HG03558 (cell line): ENCODE results near the gene DGKK.

Source experiments
- ATAC-seq: cut with Tn5 transposase; IDR thresholded peaks from one replicate; pipeline ENCODE4 v1.9.1; 2021; ENCODE audit warnings: moderate number of reproducible peaks; ENCODE audit not compliant: unreplicated experiment; ENCODE audit errors: extremely low read depth

DGKK gene, protein sequence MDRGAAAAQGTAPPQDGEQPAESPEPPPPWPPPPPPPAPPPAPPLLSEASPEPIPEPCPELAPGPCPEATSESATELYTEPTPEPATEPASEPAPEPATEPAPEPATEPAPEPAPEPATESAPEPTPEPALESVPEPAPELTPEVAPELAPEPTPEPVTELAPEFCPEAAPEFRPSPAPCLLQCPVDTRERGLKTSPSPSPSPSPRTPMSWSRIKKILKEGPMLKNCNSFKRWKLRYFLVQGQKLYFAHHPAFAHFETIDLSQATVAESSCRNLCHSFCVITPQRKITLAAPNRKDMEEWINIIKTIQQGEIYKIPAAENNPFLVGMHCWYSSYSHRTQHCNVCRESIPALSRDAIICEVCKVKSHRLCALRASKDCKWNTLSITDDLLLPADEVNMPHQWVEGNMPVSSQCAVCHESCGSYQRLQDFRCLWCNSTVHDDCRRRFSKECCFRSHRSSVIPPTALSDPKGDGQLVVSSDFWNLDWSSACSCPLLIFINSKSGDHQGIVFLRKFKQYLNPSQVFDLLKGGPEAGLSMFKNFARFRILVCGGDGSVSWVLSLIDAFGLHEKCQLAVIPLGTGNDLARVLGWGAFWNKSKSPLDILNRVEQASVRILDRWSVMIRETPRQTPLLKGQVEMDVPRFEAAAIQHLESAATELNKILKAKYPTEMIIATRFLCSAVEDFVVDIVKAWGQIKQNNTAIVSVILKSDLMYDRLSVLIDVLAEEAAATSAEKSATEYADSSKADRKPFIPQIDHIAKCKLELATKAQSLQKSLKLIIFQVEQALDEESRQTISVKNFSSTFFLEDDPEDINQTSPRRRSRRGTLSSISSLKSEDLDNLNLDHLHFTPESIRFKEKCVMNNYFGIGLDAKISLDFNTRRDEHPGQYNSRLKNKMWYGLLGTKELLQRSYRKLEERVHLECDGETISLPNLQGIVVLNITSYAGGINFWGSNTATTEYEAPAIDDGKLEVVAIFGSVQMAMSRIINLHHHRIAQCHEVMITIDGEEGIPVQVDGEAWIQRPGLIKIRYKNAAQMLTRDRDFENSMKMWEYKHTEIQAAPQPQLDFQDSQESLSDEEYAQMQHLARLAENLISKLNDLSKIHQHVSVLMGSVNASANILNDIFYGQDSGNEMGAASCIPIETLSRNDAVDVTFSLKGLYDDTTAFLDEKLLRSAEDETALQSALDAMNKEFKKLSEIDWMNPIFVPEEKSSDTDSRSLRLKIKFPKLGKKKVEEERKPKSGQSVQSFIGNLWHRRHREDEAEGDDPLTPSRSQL

DNA sequence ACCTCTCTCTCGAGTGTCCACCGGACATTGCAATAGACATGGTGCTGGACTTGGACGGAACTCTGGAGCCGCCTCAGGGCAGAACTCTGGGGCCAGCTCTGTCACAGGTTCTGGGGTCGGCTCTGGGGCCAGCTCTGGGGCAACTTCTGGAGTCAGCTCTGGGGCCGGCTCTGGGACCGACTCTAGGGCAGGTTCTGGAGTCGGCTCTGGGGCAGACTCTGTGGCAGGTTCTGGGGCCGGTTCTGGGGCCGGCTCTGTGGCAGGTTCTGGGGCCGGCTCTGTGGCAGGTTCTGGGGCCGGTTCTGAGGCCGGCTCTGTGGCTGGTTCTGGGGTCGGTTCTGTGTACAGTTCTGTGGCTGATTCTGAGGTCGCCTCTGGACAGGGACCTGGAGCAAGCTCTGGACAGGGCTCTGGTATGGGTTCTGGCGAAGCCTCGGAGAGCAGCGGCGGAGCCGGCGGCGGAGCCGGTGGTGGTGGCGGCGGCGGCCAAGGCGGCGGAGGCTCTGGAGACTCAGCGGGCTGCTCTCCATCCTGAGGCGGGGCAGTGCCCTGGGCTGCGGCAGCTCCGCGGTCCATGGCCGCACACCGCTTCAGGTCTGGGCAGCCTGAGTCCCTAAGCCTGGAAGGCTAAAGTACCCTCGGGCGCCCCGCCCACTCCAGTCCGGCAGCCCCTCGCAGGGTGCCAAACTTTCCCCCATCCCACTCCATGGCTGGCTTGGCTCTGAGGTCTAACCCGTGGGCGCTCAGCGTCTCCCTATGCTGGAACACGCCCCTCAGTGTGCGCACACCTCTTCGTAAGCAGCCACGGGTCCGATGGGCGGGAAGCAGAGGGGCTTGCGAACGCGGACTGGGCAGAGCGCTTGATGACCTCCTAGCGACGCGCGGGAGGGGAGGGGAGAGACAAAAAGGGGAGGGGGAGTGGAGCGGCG lies at the start of gene DGKK:
Gene DGKK (minus strand): TSS at position 723 of the 929 bp plus-strand sequence. CDS start 147 bp downstream, at position 576.
- ATAC-seq: no peak

DNA sequence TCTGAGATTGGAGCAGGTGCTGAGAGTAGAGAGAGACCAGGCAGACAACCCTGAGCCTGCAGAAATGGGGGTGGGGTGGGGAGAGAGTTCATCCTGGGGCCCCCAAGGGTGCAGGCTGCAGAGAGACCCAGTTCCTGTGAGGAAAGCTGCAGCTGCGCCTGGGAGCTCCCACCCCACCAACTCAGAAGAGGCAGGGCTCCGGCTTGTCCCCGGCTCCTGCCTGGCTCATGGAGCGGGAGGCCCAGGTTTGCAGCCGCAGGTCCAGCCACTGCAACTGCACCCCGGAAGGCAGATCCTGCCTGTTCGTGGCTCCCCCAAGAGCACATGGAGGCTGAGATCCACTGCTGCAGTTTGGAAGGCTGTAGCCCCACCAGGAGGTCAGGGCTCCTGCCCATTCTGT lies 44.2 kb upstream of the DGKK start:
- ATAC-seq: no peak

DNA sequence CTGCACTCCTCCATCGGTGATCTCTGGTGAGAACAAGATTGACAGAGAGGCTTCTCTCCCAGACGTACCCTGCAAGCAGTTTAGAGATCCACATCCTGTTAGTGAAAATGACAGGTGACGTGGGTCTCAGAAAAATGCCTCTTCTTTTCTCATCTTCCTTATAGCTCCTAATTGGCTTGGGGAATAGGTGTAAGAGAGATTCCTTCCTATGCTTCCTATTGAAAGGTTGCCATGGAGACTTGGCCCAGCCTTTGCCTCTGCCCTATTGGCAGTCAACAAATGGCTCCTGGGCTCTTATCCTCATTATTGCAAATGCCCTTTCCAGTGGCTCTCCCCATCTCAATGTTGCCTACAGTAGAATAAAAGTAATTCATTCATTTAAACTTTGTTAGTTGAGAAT lies 26.5 kb upstream of the DGKK start:
- ATAC-seq: no peak

DNA sequence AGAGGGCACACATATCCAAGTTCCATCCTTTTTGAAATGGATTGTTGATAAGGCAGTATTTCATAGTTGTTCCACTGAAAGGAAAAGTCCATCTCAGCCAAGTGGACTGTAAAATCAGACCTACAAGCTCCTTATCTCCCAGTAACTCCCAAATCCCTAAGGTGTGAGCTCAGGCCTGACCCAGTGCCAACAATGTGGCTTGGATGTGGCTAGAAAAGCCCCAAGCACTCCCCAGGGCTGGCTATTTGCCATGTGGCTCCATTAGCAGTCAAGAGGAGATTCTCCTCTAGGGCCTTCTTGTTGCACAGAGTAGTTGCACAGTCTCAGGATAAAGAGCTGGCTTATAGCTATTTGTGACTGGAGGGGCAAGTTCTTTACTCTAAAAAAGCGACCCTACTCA lies 25.0 kb upstream of the DGKK start:
- no peak for ATAC-seq

DNA sequence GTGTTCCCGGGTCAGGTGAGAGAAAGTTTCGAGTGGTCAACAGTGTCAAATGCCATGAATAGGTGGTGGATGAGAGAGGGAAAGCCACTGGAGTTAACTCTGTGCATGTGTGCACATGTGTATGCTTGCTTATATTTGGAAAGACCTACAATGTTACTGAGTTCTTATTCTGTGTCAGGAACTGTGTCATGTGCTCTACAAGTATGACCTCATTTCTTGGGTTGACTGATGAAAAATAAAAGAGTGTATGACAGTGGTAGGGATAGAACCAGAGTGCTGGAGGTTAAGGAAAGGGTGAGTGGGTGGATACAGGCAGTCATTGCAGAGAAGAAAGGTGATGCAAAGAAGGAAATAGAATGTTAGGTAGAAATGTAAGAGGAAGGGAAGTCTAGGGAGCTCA lies 22.1 kb upstream of the DGKK start:
- no peak for ATAC-seq

DNA sequence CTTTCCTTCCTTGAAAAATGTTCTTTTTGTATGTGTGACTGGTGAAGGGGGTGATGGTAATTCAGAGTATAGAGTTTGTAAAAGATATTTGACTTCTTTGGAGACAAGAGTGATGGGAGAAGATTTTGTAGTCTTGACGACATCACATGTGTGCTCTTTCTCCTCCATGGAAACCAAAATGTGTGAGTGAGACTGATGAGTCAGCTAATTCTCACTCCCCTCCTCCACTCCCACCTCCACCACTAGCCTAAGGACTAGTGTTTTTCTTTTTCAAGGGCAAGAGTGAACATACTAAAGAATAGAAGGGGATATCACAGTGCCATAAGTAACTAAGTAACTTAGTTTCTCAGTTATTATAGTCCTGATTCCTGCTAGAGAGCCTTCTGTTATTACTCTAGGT lies 14.0 kb upstream of the DGKK start:
- ATAC-seq: no peak

DNA sequence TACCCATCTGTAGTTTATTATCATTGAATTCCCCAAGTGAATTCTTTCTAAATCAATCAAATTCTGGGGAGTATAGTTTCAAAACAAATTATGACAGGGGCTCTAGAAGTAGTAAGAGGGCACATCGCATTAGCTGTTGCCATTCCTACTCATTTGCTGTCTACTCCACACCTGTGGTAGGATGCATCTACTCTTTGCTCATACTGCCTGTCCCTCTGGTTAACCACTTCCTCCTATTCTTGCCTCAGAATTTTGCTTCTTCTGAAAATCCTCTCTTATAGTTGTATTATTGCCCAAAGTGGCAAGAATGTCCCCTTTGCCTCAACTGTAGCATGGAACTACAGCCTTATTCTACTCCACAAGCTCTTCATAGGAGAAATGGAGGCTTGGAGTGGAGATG lies 12.7 kb upstream of the DGKK start:
- ATAC-seq: no peak

DNA sequence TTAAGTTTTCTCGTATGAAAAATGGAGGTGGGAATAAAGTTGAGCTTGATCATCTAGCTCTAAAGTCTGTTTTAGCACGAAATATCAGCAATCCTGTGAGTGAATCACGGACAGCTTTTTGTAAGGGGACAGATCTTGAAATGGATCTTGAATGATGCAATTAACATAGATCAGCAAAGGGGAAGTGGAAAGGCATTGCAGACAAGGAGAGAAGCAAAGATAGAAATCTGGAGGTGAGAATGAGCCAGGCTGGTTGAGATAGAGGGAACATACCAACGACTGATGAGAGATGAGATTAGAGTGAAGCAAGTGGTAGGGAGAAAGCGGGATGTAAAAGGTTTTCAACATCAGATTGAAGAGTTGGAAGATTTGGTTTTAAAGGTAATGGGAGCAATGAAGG lies 4.6 kb upstream of the DGKK start:
- no peak for ATAC-seq

DNA sequence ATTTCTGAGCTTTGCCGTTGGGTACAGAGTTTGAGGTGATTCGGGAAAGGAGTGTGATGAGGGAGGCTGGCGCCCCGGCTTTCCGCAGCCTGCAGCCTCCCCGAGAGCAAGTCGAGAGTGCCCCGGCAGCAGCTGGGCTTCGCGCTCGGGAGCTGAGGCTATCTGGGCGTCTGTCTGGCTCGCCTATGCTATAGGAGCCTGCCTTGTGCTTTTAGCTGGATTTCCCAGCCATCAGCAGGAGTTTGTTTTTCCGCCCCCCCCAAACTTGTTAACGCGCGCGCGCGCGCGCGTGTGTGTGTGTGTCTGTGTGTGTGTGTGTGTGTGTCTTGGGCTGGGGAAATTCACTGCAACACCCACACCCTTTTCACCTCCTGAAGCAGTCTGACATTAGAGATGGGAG lies 765 bp upstream of the DGKK start:
- no peak for ATAC-seq

DNA sequence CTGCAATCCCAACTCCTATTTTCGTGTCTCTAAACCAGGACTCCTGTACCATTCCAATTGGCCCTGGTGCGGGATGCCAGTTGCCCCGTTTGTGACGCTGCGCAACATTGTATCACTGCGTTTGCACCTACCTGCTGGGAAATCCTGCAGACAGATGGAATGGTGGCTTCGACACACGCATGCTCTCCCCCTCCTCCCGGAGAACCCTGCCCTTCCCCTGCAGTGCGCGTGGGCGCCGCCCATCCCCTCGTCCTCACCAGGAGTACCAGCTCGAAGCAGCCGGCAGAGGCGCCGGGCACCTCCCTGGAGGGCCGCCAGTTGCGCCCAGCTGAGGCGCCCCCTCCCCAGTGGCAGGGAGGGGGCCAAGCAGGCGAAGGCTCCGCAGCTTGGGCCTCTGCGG lies 1.4 kb downstream of the DGKK start:
- no peak for ATAC-seq

DNA sequence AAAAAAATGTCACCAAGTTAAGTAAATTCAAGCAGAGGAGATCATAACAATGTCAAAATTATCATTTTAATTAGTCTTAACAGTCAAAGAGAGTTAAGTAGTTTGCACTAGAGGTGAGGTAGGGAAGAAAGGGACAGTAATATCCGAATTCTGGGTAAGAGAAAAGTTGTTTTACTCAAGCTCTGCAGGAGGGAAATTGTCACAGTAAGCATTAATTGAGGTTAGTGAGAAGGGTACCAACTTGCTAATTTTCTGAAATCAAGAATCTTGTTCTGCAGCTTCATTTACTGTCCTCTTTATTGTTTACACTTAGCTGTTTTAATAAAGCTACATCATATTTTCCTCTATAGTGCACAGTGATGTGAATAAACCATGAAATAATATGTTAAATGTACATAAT lies 11.0 kb downstream of the DGKK start:
- ATAC-seq: no peak

DNA sequence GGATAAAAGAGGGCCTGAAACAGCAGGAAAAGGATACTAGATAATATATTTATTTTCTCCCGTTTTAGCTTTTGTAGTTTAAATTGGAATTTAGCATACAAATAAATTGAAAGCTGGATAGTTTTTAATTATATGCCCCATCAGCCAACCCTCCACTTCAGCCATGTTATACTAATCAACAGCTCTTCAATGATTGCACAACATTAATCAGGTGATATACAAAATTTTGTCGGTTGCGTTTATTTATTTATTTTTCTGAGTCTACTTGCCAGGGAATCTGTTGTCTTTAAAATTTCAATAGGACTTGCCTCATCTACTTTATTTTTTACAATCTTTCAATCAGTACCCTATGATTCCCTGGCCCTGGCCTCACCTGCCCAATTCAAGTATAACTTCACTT lies 12.1 kb downstream of the DGKK start:
- ATAC-seq: no peak

DNA sequence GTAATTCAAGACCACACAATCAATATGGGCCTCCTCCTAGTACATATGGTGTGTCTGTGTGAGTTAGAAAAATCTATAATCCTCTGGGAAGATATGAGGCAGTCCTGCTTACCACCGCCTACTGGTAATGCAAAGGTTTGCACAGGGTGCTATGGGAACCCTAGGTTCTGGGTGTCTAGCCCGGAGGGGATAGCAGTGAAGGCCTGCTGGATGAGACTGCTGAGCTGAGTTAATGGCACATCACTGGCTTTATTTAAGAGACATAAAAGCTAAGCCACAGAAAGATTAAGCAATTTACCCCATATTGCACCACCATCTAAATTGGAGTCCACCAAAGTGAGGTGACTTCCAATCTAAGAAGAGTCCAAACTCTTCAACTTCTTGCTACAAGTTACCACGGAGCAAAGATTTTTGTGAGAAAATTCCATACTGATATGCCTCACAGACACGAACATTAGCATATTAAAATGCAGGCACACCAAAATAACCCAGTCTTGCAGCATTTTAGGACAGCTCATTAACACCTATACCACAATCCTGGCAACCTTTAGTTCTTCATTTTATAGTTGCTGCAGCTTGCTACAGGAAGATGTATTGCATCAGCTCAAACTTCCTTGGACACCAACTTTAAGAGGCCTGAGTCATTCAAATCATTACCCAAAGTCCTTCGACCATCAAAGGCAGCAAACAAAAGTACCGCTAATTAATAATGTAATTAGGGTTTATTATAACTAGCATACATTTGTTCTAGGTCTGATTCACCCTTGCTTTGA lies 13.7 kb downstream of the DGKK start:
- ATAC-seq: no peak

DNA sequence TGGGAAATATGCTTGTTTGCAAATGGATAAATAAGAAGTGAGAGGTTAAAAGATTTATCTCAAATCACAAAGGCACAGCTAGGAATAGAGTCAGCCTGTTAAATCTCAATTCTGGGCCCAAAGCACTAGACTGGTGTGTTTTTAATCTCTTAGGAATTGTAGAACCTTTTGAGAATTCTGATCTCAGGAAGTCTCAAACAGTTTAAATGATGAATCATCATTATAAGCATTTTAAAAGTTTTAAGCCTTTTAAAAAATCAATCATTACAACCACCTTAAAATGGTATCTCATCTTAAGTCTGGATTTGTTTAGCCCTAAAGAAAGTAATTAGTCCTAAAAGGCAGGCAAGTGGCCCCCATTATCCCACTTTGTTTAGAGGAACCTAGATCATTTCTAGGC lies 17.8 kb downstream of the DGKK start:
- no peak for ATAC-seq

DNA sequence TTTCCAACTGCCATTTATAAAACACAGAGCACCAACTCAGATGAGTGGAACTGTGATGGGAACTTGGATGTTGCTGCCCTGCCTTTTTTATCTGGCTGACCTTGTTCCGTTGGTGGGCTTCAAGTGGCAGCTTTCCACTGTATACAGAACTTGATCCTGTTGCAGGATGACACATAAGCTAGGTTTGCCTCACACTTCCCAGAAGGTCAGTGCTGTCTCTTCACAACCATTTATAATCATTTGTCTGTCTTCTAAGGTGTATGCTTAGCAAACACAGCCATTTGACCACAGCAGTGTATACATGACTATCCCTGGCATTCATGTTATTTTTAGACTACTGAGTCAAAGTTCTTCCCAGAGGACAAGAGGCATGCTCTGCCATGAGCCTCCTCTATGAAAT lies 20.3 kb downstream of the DGKK start:
- ATAC-seq: no peak

DNA sequence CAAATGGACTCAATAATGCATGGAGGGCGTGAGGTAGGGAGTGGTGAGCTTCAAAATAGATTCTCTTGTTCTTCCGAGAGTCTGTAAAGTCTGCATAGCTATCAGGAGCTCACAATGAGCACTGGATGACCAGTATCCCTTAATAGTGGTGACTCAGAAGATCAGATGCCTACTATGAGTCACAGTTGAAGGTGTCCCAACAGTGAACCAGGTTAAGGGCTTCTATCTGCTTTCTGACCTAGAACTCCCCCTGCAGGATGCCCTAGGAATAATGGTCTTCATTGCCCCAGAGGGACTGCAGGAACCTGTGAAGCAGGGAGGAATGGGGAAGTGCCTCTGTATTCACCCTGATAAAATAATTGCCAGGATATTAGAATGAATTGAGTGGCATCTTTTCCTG lies 22.1 kb downstream of the DGKK start:
- no peak for ATAC-seq

DNA sequence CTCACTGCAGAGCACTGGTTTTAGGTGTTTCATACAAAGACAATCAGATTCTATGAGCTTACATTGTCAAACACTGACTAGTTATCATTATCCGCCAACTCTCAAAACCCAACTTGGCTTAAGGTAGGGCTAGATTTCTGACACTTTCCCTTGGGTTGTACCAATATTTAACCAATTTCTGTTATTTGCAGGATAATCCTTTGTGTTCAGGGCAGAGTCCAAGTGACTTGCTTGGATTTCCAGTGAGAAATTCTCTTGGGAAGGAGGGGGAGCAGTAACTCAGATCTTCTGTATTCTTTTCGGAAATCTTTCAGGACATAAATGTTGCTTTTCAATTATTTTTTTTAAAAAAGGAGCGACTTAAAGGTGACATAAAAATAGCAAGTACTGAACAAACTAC lies 23.1 kb downstream of the DGKK start:
- ATAC-seq: no peak

DNA sequence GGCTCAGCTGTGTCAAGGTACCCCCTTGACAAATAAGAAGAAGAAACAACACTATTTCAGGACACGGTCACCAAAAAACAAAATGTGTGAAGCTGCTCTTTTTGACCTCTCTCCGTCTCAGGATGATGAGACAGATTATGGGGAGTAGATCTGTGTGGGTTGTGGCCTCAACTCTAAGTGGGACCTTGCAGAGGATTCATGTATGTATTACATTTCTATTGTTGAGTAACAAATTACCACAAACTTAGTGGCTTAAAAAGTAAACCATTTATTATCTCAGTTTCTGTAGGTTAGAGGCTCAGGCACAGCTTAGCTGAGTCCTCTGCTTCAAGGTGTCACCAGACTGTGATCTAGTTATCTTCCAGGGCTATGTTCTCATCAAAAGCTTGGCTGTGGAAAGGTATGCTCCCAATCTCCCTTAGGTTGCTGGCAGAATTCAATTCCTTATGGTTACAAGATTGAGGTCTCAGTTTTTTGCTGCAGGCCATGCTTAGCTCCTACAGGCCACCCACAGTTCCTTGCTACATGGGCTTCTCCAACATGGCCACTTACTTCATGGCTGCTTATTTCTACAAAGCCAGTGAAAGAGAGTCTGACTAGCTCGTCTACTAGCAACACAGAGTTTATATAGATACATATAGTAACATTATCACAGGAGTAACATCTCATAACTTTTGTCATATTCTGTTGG lies 28.1 kb downstream of the DGKK start:
- no peak for ATAC-seq
